Testis (tissue), 2 donors: ENCODE measurements around the gene HDAC1.

ENCODE experiments used
- POLR2A ChIP-seq: fragments of 450-650 bp; IDR thresholded peaks from one replicate; pipeline ENCODE4 v1.6.1; 2017; ENCODE audit warnings: antibody characterized with exemption, mild to moderate bottlenecking, moderate library complexity
- TF ChIP-seq, protein P1 (sequence below), 3 experiments: fragments of 450-650 bp in 2 of 3; fragments of 200-600 bp in 1 of 3; sonication (generic) in 1 of 3; IDR thresholded peaks; one replicate each; pipeline ENCODE4 v1.5.1; 2016 to 2019; ENCODE audit warnings: antibody characterized with exemption in 3 of 3, mild to moderate bottlenecking in 2 of 3, moderate library complexity in 1 of 3

DNA sequence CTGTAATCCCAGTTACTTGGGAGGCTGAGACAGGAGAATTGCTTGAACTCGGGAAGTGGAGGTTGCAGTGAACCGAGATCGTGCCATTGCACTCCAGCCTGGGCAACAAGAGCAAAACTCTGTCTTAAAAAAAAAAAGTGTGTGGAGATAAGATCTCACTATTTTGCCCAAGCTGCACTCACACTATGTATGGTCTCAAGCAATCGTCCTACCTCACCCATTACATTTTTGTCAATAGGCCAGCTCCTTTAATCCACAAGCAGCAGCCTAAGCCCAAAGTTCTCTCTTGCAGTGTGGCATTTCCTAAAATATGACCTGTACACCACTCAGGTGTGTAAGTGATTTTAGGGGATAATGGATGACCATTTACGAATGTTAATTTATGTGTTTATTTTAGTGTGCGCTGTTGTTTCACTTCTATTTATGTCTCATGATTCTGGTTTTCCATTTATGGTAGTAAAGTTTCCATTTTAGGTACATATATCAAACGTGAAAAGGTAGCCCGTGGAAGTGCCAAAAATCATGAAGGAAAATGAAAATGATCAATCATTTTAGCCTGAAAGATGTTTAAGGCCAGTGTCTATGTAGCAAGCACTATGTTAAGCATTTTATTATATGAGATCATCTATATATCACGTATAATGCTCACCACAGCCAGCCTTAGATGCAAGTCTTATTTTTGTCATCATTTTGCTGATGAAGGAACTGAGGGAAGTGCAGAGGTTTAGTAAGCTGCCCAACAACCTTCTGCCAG, 35.2 kb upstream of the HDAC1 start:
- no peak for TF ChIP-seq POLR2A
- TF ChIP-seq, protein P1, sequence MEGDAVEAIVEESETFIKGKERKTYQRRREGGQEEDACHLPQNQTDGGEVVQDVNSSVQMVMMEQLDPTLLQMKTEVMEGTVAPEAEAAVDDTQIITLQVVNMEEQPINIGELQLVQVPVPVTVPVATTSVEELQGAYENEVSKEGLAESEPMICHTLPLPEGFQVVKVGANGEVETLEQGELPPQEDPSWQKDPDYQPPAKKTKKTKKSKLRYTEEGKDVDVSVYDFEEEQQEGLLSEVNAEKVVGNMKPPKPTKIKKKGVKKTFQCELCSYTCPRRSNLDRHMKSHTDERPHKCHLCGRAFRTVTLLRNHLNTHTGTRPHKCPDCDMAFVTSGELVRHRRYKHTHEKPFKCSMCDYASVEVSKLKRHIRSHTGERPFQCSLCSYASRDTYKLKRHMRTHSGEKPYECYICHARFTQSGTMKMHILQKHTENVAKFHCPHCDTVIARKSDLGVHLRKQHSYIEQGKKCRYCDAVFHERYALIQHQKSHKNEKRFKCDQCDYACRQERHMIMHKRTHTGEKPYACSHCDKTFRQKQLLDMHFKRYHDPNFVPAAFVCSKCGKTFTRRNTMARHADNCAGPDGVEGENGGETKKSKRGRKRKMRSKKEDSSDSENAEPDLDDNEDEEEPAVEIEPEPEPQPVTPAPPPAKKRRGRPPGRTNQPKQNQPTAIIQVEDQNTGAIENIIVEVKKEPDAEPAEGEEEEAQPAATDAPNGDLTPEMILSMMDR (IDR thresholded peaks at IDR 0.05) = no peak
